WTC11 (cell line): Measurements from ENCODE around the gene SSH2. TPM values are rescaled to one million over a fixed set of nuclear protein-coding genes. Genes with fewer than 3 reads are reported as not detected.

Source experiments
- ATAC-seq: fragments of 200-7000 bp; cut with Tn5 transposase; 2 replicates; pipeline ENCODE4 v1.10.0; 2021; ENCODE audit warnings: mild to moderate bottlenecking, moderate library complexity
- CTCF ChIA-PET: fragments of 300-600 bp; sonication (Branson Sonifier 250); formaldehyde crosslinking; loops from one replicate; lab custom pipeline; 2021; ENCODE audit warnings: antibody characterized with exemption; lab: Charles Lee
- POLR2A ChIA-PET: fragments of 350-600 bp; sonication (Branson Sonifier 250); formaldehyde crosslinking; loops from one replicate; lab custom pipeline; 2021; ENCODE audit warnings: antibody characterized with exemption; lab: Charles Lee
- DNase-seq: peaks from one replicate; pipeline ENCODE4 v3.0.0; 2021; ENCODE audit warnings: low spot score
- H3K27ac Mint-ChIP-seq: 2 replicates; pipeline ENCODE4 v1.8.0; 2021; ENCODE audit warnings: mixed read lengths
- H3K27me3 Mint-ChIP-seq: 2 replicates; pipeline ENCODE4 v1.8.0; 2021; ENCODE audit warnings: low read depth, mild to moderate bottlenecking, moderate library complexity, mixed read lengths
- H3K36me3 Mint-ChIP-seq: 2 replicates; pipeline ENCODE4 v1.8.0; 2021; ENCODE audit warnings: mixed read lengths
- H3K4me1 Mint-ChIP-seq: 2 replicates; pipeline ENCODE4 v1.8.0; 2022; ENCODE audit warnings: mixed read lengths
- H3K4me3 Mint-ChIP-seq: 2 replicates; pipeline ENCODE4 v1.8.0; 2021; ENCODE audit warnings: mild to moderate bottlenecking, moderate library complexity, mixed read lengths
- H3K9me3 Mint-ChIP-seq: 2 replicates; pipeline ENCODE4 v1.8.0; 2021; ENCODE audit warnings: mixed read lengths
- AR ChIP-seq: fragments of 250-450 bp; sonication (Bioruptor Pico); IDR thresholded peaks from 2 replicates; pipeline ENCODE4 v1.9.0; 2021; ENCODE audit warnings: mild to moderate bottlenecking
- CBFB ChIP-seq: sonication (generic); formaldehyde crosslinking; IDR thresholded peaks from 2 replicates; pipeline ENCODE4 v1.8.1; 2022; ENCODE audit warnings: mild to moderate bottlenecking, low read depth, missing genetic modification reagents
- CREB1 ChIP-seq: sonication (generic); formaldehyde crosslinking; IDR thresholded peaks from 2 replicates; pipeline ENCODE4 v1.8.0; 2023; ENCODE audit warnings: mild to moderate bottlenecking, missing genetic modification reagents
- CREM ChIP-seq: sonication (generic); formaldehyde crosslinking; IDR thresholded peaks from 2 replicates; pipeline ENCODE4 v1.8.1; 2022; ENCODE audit warnings: mild to moderate bottlenecking, missing genetic modification reagents, moderate library complexity
- E2F5 ChIP-seq: sonication (generic); formaldehyde crosslinking; IDR thresholded peaks from 2 replicates; pipeline ENCODE4 v1.8.1; 2022; ENCODE audit warnings: mild to moderate bottlenecking, moderate library complexity, missing genetic modification reagents
- ETV6 ChIP-seq: sonication (generic); formaldehyde crosslinking; IDR thresholded peaks from 2 replicates; pipeline ENCODE4 v1.8.1; 2022; ENCODE audit warnings: mild to moderate bottlenecking, missing genetic modification reagents
- HMGXB4 ChIP-seq: sonication (generic); formaldehyde crosslinking; IDR thresholded peaks from 2 replicates; pipeline ENCODE4 v1.8.1; 2023; ENCODE audit warnings: mild to moderate bottlenecking, moderate library complexity, missing genetic modification reagents
- MXD4 ChIP-seq: fragments of 250-450 bp; sonication (Bioruptor Pico); IDR thresholded peaks from 2 replicates; pipeline ENCODE4 v1.8.0; 2021; ENCODE audit warnings: mild to moderate bottlenecking, moderate library complexity, borderline replicate concordance
- NR1H2 ChIP-seq: sonication (generic); formaldehyde crosslinking; IDR thresholded peaks from 2 replicates; pipeline ENCODE4 v1.9.0; 2021; ENCODE audit warnings: mild to moderate bottlenecking, moderate library complexity, missing genetic modification reagents
- SOX15 ChIP-seq: fragments of 250-450 bp; sonication (Bioruptor Pico); IDR thresholded peaks from 2 replicates; pipeline ENCODE4 v1.9.0; 2021; ENCODE audit warnings: mild to moderate bottlenecking
- TP53 ChIP-seq: sonication (generic); formaldehyde crosslinking; IDR thresholded peaks from 2 replicates; pipeline ENCODE4 v1.8.1; 2023; ENCODE audit warnings: mild to moderate bottlenecking, missing genetic modification reagents
- ZNF121 ChIP-seq: sonication (generic); formaldehyde crosslinking; IDR thresholded peaks from 2 replicates; pipeline ENCODE4 v1.8.0; 2023; ENCODE audit warnings: missing genetic modification reagents
- ZNF138 ChIP-seq: sonication (generic); formaldehyde crosslinking; conservative IDR thresholded peaks from 2 replicates; pipeline ENCODE4 v1.8.1; 2022; ENCODE audit warnings: mild to moderate bottlenecking, moderate library complexity, missing genetic modification reagents
- ZNF219 ChIP-seq: sonication (generic); formaldehyde crosslinking; IDR thresholded peaks from 2 replicates; pipeline ENCODE4 v1.8.0; 2023; ENCODE audit warnings: missing genetic modification reagents, mild to moderate bottlenecking, borderline replicate concordance
- ZNF396 ChIP-seq: fragments of 250-450 bp; sonication (Bioruptor Pico); IDR thresholded peaks from 2 replicates; pipeline ENCODE4 v1.8.0; 2021; ENCODE audit warnings: mild to moderate bottlenecking, moderate library complexity, borderline replicate concordance
- total RNA-seq: library from RNA; stranded (reverse); gene quantifications from 3 replicates; pipeline ENCODE4 v1.2.3, GENCODE V29; 2021
- TF ChIP-seq, protein P1 (sequence below): sonication (generic); formaldehyde crosslinking; IDR thresholded peaks from 2 replicates; pipeline ENCODE4 v1.8.1; 2022; ENCODE audit warnings: low read depth, missing genetic modification reagents, borderline replicate concordance
- TF ChIP-seq, protein P2 (sequence below): fragments of 250-450 bp; sonication (Bioruptor Pico); IDR thresholded peaks from 2 replicates; pipeline ENCODE4 v1.9.0; 2021; ENCODE audit warnings: moderate library complexity, mild to moderate bottlenecking, inconsistent platforms, borderline replicate concordance
- TF ChIP-seq, protein P3 (sequence below): sonication (generic); formaldehyde crosslinking; IDR thresholded peaks from 2 replicates; pipeline ENCODE4 v1.8.1; 2022; ENCODE audit warnings: mild to moderate bottlenecking, missing genetic modification reagents, moderate library complexity, borderline replicate concordance

Gene SSH2
- total RNA-seq, 1 experiment from 2014 or later = 14.3 TPM

DNA sequence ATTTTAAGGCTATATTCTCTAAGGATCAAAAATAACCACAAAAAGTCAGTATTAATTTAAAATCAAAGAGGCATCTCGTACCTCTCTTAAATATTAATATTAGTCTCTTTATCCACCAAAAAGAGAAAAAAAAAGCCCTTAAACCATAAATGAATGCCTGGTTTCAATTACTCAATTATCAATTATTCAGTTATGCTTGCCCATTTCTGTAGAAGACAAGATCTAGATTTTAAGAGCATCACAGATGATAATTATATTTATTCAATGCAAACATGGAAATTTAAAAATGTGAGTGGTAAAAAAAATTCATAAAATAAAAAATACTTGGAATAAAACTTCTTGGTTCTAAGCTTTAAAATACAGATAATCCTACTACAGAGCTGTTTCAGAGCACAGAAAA lies 181.6 kb downstream of the SSH2 start (continued):
- TF ChIP-seq, protein P1, sequence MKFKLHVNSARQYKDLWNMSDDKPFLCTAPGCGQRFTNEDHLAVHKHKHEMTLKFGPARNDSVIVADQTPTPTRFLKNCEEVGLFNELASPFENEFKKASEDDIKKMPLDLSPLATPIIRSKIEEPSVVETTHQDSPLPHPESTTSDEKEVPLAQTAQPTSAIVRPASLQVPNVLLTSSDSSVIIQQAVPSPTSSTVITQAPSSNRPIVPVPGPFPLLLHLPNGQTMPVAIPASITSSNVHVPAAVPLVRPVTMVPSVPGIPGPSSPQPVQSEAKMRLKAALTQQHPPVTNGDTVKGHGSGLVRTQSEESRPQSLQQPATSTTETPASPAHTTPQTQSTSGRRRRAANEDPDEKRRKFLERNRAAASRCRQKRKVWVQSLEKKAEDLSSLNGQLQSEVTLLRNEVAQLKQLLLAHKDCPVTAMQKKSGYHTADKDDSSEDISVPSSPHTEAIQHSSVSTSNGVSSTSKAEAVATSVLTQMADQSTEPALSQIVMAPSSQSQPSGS (CRISPR knock-in tag) = no peak

DNA sequence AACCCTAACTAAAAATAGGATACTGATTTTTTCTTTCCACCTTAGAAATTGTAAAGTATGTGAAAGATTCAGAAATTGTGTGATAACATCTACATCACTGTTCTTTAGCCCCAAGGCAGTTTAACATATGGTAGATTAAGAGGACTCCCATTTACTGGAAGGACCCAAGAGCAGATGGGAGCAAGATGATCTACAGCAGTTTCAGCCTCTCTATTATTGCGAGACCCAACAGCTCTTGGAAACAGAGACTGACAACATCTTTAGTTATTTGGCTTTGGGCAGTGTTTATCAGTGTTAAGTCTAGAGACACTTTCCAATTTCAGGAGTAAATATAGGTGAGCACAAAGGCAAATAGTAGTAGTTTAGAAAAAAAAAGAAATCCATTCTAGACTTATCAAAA lies 182.4 kb downstream of the SSH2 start:
- no peak overlapping the region for H3K27ac Mint-ChIP-seq
- CTCF ChIA-PET = interaction anchor here (1.0 kb wide), 1 partner anchor 108 kb away, joined by 3 read pairs; no protein-coding TSS in a partner anchor
- ATAC-seq = no peak

DNA sequence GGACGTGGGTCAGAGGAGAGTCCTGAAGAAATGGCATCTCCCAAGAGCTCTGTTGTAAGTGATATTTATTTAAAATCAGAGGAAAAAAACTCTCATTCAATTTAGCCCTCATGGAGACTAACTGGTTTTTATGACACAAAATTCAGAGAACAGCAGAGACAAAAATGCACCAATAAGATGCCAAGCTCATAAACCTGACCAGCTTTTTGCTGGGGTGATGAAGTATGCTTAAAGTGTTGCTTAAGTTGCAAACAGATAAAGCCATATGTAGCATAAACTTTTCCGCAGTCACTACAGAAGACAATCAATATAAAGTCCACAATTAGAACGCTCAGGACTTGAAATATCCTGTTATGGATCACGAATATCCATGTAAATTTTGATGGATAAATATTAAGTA lies 183.4 kb downstream of the SSH2 start:
- ATAC-seq (no peak), DNase-seq (no peak)
- ChIA-PET CTCF (interaction anchor here (0.7 to 1.6 kb wide), 2 partner anchors 32 to 730 kb away, joined by 4 read pairs; no protein-coding TSS in a partner anchor), POLR2A (no interaction called here)
- Mint-ChIP-seq H3K27me3 (no peaks in the 10 kb centered on the region), H3K9me3 (no peaks in the 10 kb centered on the region), H3K4me3 (no peak overlapping the region), H3K36me3 (no peaks in the 10 kb centered on the region), H3K27ac (no peak overlapping the region), H3K4me1 (peaks cover 7% of the 10 kb centered on the region; the same call in 1 of the 2 replicates)
- TF ChIP-seq ZNF121 (CRISPR knock-in tag) (no peak), CREB1 (CRISPR knock-in tag) (no peak), NR1H2 (CRISPR knock-in tag) (no peak), HMGXB4 (CRISPR knock-in tag) (no peak)
- TF ChIP-seq, protein P2, sequence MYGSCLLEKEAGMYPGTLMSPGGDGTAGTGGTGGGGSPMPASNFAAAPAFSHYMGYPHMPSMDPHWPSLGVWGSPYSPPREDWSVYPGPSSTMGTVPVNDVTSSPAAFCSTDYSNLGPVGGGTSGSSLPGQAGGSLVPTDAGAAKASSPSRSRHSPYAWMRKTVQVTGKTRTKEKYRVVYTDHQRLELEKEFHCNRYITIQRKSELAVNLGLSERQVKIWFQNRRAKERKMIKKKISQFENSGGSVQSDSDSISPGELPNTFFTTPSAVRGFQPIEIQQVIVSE = no peak

More for the DNA sequence above, 182.4 kb downstream of the SSH2 start:
- no peak for DNase-seq
- Mint-ChIP-seq H3K4me3 (no peak overlapping the region), H3K4me1 (peaks cover 7% of the 10 kb centered on the region; the same call in 1 of the 2 replicates), H3K9me3 (no peaks in the 10 kb centered on the region), H3K36me3 (no peaks in the 10 kb centered on the region), H3K27me3 (no peaks in the 10 kb centered on the region)
- POLR2A ChIA-PET = no interaction called here
- TF ChIP-seq MXD4 (no peak), ZNF138 (no peak), TP53 (CRISPR knock-in tag) (no peak), E2F5 (CRISPR knock-in tag) (no peak), ZNF396 (CRISPR knock-in tag) (no peak), ZNF219 (CRISPR knock-in tag) (no peak), ZNF121 (CRISPR knock-in tag) (no peak), CBFB (CRISPR knock-in tag) (no peak), AR (CRISPR knock-in tag) (no peak), SOX15 (CRISPR knock-in tag) (no peak), CREM (no peak), ETV6 (CRISPR knock-in tag) (no peak)
- TF ChIP-seq, protein P3, sequence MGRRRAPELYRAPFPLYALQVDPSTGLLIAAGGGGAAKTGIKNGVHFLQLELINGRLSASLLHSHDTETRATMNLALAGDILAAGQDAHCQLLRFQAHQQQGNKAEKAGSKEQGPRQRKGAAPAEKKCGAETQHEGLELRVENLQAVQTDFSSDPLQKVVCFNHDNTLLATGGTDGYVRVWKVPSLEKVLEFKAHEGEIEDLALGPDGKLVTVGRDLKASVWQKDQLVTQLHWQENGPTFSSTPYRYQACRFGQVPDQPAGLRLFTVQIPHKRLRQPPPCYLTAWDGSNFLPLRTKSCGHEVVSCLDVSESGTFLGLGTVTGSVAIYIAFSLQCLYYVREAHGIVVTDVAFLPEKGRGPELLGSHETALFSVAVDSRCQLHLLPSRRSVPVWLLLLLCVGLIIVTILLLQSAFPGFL = no peak
